Esophagus mucosa (tissue), 1 donor: ENCODE measurements around the gene SURF1. TPM values are rescaled to one million over a fixed set of nuclear protein-coding genes. Genes with fewer than 3 reads are reported as not detected.
"Not testable (repeated sequence)": the region's sequence is repeated elsewhere in the genome, so short reads cannot be mapped to it uniquely, and the experiment has no call there.

Experiments
- ATAC-seq: fragments of 200-7000 bp; cut with Tn5 transposase; one replicate; pipeline ENCODE4 v1.9.1; 2020
- total RNA-seq: library from RNA; stranded (reverse); gene quantifications from one replicate; pipeline ENCODE4 v1.2.4, GENCODE V29; 2023
- donor health status: DM: yes; HTN: yes; CAD: no.

SURF1 gene
- total RNA-seq, 1 donor from 2014 or later = 25.4 TPM

GRCh38 chr9:133341369-133342068, 14.8 kb downstream of the SURF1 start:
- peak; percentile 4 for ATAC-seq

- ATAC-seq = no peak
Observed at GRCh38 chr9:133340916-133341315, 15.4 kb downstream of the SURF1 start.

GRCh38 chr9:133340256-133340655, 16.0 kb downstream of the SURF1 start:
- ATAC-seq = no peak

- no peak for ATAC-seq
Observed at GRCh38 chr9:133339641-133340040, 16.6 kb downstream of the SURF1 start.

- peak; percentile 92 for ATAC-seq
Observed at GRCh38 chr9:133335924-133336811, 20.1 kb downstream of the SURF1 start, which contains the start of gene SURF6. TSS of gene SURF6 (minus strand) at chr9:133336188. CDS start at chr9:133336132, 56 bp downstream.

GRCh38 chr9:133334888-133335287, 21.4 kb downstream of the SURF1 start:
- ATAC-seq = not testable (repeated sequence)

GRCh38 chr9:133334161-133334560, 22.1 kb downstream of the SURF1 start:
- ATAC-seq = peak; percentile 23

GRCh38 chr9:133333566-133333965, 22.7 kb downstream of the SURF1 start:
- ATAC-seq = no peak

- ATAC-seq = no peak
Observed at GRCh38 chr9:133333011-133333410, 23.3 kb downstream of the SURF1 start.

GRCh38 chr9:133332381-133332730, 23.9 kb downstream of the SURF1 start:
- ATAC-seq = no peak

- ATAC-seq = no peak
Observed at GRCh38 chr9:133331641-133332380, 24.5 kb downstream of the SURF1 start.

- ATAC-seq = no peak
Observed at GRCh38 chr9:133331221-133331620, 25.1 kb downstream of the SURF1 start.

- ATAC-seq = not testable (repeated sequence)
Observed at GRCh38 chr9:133329306-133330156, 26.8 kb downstream of the SURF1 start.

- peak; percentile 11 for ATAC-seq
Observed at GRCh38 chr9:133327834-133328484, 28.3 kb downstream of the SURF1 start.

GRCh38 chr9:133327021-133327420, 29.3 kb downstream of the SURF1 start:
- not testable (repeated sequence) for ATAC-seq

GRCh38 chr9:133323991-133324703, 32.1 kb downstream of the SURF1 start:
- ATAC-seq = no peak

- no peak for ATAC-seq
Observed at GRCh38 chr9:133323211-133323610, 33.1 kb downstream of the SURF1 start.

- no peak for ATAC-seq
Observed at GRCh38 chr9:133322701-133323100, 33.6 kb downstream of the SURF1 start.

GRCh38 chr9:133321411-133321935, 34.8 kb downstream of the SURF1 start:
- no peak for ATAC-seq

- no peak for ATAC-seq
Observed at GRCh38 chr9:133320421-133320881, 35.8 kb downstream of the SURF1 start.
